ENCODE data around the gene ACTL7A.

GRCh38 chr9:108834959-108835665 lies 27.0 kb upstream of the ACTL7A start:
- no peak for TF ChIP-seq CTCF (IDR thresholded peaks at IDR 0.05)
- no peak for TF ChIP-seq RFX5 (IDR thresholded peaks at IDR 0.05)
- TF ChIP-seq BHLHE40 (IDR thresholded peaks at IDR 0.05; ENCODE audit: low read depth, low read length), result no peak
- TF ChIP-seq FOXS1 (CRISPR knock-in tag; IDR thresholded peaks at IDR 0.05), result no peak
- TF ChIP-seq REST (IDR thresholded peaks at IDR 0.05), result no peak
- TF ChIP-seq POLR2A (IDR thresholded peaks at IDR 0.05; ENCODE audit: low read length), result no peak
- no peak for TF ChIP-seq RAD21 (conservative IDR thresholded peaks at IDR 0.05 in 1 of 2, IDR thresholded peaks at IDR 0.05 in 1 of 2)
- TF ChIP-seq KDM1A (IDR thresholded peaks at IDR 0.05; ENCODE audit: low read depth), result no peak

Measured in A549 (cell line).